Middle frontal gyrus (tissue), 1 donor: ENCODE results near the gene MAPRE3.

Experiments used
- DNase-seq: peaks from one replicate; pipeline ENCODE4 v3.0.0-alpha.2; 2015; ENCODE audit warnings: low spot score; ENCODE audit errors: extremely low spot score

Gene MAPRE3

GRCh38 chr2:26948800-26949199 is 21.6 kb upstream of the MAPRE3 start:
- no peak for DNase-seq

DNA sequence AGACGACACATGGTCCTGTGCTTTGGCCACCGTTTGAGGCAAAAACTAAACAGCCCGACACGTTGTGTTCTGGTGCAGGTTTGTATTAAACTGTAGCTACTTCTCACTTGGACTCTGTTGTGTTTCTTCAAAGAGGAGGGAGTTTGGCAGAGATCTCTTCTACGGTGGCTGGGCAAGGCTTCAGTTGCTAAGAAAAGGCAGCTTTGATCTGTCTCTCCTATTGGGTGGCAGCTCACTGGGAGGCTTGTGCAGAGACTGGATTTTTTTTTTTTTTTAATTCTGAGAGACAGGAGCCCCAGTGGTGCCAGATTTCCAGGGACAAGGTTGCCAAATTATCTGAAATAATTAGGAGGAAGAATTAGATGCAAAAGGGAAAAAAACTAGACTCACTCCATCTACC is 20.2 kb upstream of the MAPRE3 start:
- DNase-seq, result no peak

DNA sequence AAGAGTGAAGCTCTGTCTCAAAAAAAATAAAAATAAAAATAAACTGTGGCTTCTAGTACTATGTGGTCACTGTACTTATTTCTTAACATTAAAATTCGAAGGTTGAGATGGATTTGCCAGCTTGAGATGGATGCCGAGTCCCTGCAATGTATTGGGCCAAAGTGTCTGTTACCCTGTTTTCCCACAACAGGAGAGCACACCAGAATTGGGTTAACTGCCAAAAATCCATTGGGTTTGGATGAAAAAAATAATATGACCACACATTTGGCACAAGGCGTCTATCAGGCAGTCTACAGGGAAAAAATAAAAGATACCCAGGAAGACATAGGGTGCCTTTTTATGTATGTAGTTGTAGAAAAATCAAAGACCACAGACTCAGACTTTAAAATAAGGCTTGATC is 19.2 kb upstream of the MAPRE3 start:
- DNase-seq, result no peak

- DNase-seq, result no peak
These were observed 18.1 kb upstream of the MAPRE3 start for GRCh38 chr2:26952374-26952773.

DNA sequence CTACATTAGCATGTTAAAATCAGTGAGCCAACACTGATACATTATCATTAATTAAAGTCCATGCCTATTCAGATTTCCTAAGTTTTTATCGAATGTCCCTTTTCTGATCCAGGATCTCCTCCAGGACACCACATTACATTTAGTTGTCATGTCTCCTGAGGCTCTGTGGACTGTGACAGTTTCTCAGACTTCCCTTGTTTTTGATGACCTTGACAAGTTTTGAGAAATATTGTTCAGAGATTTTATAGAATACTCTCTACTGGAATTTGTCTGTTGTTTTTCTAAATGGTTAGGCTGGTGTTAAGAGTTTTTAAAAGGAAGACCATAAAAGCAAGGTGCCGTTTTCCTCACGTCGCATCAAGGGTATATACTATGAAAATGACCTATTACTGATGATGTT is 16.3 kb upstream of the MAPRE3 start:
- no peak for DNase-seq

- no peak for DNase-seq
These were observed 13.4 kb upstream of the MAPRE3 start for GRCh38 chr2:26957041-26957440.

GRCh38 chr2:26957534-26957933 is 12.9 kb upstream of the MAPRE3 start:
- DNase-seq, result no peak

DNA sequence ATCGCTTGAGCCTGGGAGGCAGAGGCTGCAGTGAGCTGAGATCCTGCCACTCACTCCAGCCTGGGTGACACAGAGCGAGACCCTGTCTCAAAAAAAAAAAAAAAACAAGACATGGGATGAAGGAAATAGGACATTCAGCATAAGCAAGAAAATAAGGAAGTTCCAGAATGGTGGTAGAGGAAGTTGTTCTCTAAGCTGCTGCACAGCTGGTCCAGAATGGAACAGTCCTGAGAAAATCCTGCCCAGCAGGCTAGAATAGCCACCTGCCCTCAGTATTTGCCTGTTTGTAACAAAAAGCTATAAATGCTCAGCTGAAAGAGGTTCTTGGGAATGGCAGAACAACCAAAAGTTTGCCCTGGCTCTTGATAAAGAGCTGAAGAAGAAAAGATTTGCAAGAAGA is 11.1 kb upstream of the MAPRE3 start:
- no peak for DNase-seq

DNA sequence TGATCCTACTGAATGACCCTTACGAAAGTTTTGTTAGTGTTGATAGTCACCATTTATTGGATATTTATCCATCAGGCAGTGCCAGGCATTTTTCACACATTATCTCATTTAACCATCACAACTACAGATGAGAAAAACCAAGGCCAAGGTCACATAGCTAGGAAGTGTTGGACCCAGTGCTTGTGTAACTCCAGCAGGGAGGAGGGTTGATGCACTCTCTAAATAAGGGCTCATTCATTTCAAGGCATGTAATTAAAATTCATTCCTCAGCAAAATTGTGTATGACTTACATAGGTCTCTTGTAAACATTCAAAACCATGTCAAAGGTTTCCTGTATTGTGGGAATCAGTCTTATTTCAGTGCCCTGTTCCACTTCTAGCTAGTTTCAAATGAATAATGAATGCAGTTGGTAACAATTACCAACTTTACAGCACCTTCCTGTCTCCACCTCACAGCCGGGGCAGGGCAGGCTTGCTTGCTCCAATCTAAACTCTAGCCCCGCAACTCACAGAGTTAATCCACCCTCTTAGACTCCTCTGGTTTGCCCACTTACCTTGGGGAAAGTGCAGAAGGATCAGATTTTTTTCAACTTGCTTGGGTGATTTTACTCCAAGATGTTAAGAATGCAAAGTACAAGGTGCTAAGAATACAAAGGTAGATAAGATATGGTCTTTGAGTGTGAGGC is 5.8 kb upstream of the MAPRE3 start:
- no peak for DNase-seq

GRCh38 chr2:26968001-26968400 is 2.4 kb upstream of the MAPRE3 start:
- DNase-seq, result no peak

GRCh38 chr2:26969077-26969844 is 1.2 kb upstream of the MAPRE3 start:
- no peak for DNase-seq

- DNase-seq, result no peak
These were observed 641 bp downstream of the MAPRE3 start for GRCh38 chr2:26970928-26971627.

- no peak for DNase-seq
These were observed 1.7 kb downstream of the MAPRE3 start for GRCh38 chr2:26971911-26972786.

- no peak for DNase-seq
These were observed 3.9 kb downstream of the MAPRE3 start for GRCh38 chr2:26974352-26974751.

DNA sequence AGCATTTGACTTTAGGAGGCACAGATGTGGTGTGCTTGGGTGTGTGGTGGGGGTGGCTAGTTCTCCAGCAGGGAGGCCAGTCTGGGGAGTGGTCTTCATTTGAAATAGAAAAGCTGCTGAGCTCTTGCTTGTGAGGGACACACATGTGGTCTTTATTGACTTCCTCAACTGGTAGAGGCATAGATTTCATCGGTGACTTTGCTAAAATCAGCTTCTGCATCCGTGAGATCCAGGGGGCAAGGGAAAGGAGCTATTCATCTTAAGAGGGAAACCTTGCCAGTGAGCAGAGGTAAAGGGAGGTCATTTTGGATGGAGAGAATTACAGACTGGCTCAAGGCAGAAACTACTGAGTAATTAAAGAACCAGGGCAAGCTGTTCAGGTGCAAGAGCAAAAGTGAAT is 4.7 kb downstream of the MAPRE3 start:
- DNase-seq, result no peak

- no peak for DNase-seq
These were observed 5.2 kb downstream of the MAPRE3 start for GRCh38 chr2:26975656-26976055.

GRCh38 chr2:26976237-26976636 is 5.8 kb downstream of the MAPRE3 start:
- DNase-seq, result no peak

DNA sequence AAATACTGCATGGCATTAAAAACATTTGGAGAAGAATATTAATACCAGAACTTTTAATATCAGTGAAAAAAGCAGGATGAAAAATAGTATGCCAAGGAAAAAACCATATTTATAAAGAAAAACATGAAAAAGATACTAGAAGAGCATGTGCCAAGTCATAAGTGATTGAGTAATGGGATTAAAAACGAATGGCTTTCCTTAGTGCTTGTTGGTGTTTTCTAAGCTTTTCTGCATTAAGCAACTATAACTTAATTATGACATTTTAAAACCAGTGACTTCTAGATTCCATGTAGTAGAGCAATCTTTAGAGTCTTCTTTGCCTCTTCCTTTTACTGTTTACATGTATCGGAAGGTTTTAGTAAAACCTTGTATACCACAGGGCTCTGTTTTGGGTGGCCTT is 6.6 kb downstream of the MAPRE3 start:
- DNase-seq, result no peak

DNA sequence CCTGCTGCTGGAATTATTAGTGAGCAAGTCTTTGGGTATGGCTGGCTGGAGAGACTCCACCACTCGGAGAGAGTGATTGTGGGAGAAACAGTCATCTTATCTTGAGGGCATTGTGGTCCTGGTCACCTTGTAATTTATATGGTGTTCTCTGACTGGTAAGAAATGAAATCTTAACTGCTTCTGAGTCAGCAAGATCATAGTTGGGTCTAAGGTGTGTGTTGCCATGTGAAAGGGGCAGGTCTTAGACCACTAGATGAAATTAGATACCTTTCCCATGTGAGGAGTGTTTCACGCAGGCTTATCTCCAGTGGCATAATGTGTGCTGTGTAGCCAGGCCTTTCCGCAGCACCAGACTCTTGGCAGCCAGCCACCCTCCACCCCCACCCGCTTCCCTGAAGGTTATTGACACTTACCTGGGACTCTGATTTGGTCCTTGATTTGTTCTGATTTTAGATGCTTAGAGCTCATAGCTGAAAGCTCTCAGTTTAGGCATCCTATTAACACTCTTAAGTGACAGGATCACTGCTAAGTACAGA is 7.7 kb downstream of the MAPRE3 start:
- no peak for DNase-seq

DNA sequence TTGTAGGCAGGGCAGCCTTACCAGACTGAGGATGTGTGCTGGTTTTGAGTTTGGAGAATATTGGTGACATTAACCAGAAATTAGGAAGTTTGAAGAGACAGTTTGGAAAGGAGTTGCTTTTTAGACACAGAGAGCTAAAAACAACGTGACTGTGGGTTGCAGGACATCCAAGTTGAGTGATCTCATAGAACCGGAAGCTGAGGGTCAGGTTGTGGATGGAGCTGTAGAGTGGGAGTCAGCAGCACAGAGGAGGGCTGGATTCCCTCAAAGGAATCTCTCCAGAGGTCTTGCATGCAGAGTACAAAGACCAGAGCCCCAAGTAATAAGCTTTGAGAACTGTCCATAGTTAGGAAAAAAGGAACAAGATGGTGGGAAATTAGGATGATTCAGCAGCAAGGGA is 9.3 kb downstream of the MAPRE3 start:
- no peak for DNase-seq

GRCh38 chr2:26980971-26981370 is 10.5 kb downstream of the MAPRE3 start:
- DNase-seq, result no peak
